WTC11 (cell line): ENCODE measurements around the gene TBC1D22A. TPM values are rescaled to one million over a fixed set of nuclear protein-coding genes. Genes with fewer than 3 reads are reported as not detected.

ENCODE experiments used
- ATAC-seq: fragments of 200-7000 bp; cut with Tn5 transposase; 2 replicates; pipeline ENCODE4 v1.10.0; 2021; ENCODE audit warnings: mild to moderate bottlenecking, moderate library complexity
- CTCF ChIA-PET: fragments of 300-600 bp; sonication (Branson Sonifier 250); formaldehyde crosslinking; loops from one replicate; lab custom pipeline; 2021; ENCODE audit warnings: antibody characterized with exemption; lab: Charles Lee
- POLR2A ChIA-PET: fragments of 350-600 bp; sonication (Branson Sonifier 250); formaldehyde crosslinking; loops from one replicate; lab custom pipeline; 2021; ENCODE audit warnings: antibody characterized with exemption; lab: Charles Lee
- DNase-seq: peaks from one replicate; pipeline ENCODE4 v3.0.0; 2021; ENCODE audit warnings: low spot score
- H3K27ac Mint-ChIP-seq: 2 replicates; pipeline ENCODE4 v1.8.0; 2021; ENCODE audit warnings: mixed read lengths
- H3K27me3 Mint-ChIP-seq: 2 replicates; pipeline ENCODE4 v1.8.0; 2021; ENCODE audit warnings: low read depth, mild to moderate bottlenecking, moderate library complexity, mixed read lengths
- H3K36me3 Mint-ChIP-seq: 2 replicates; pipeline ENCODE4 v1.8.0; 2021; ENCODE audit warnings: mixed read lengths
- H3K4me1 Mint-ChIP-seq: 2 replicates; pipeline ENCODE4 v1.8.0; 2022; ENCODE audit warnings: mixed read lengths
- H3K4me3 Mint-ChIP-seq: 2 replicates; pipeline ENCODE4 v1.8.0; 2021; ENCODE audit warnings: mild to moderate bottlenecking, moderate library complexity, mixed read lengths
- H3K9me3 Mint-ChIP-seq: 2 replicates; pipeline ENCODE4 v1.8.0; 2021; ENCODE audit warnings: mixed read lengths
- CREM ChIP-seq: sonication (generic); formaldehyde crosslinking; IDR thresholded peaks from 2 replicates; pipeline ENCODE4 v1.8.1; 2022; ENCODE audit warnings: mild to moderate bottlenecking, missing genetic modification reagents, moderate library complexity
- CTCF ChIP-seq: fragments of 200-600 bp; IDR thresholded peaks from 2 replicates; pipeline ENCODE4 v1.8.0; 2022; ENCODE audit warnings: antibody characterized with exemption
- E2F4 ChIP-seq: sonication (generic); formaldehyde crosslinking; IDR thresholded peaks from 2 replicates; pipeline ENCODE4 v1.8.1; 2022; ENCODE audit warnings: low read depth, mild to moderate bottlenecking, moderate library complexity, missing genetic modification reagents, borderline replicate concordance
- EMX1 ChIP-seq: fragments of 250-450 bp; sonication (Bioruptor Pico); IDR thresholded peaks from 2 replicates; pipeline ENCODE4 v1.8.0; 2021; ENCODE audit warnings: mild to moderate bottlenecking
- ETV6 ChIP-seq: sonication (generic); formaldehyde crosslinking; IDR thresholded peaks from 2 replicates; pipeline ENCODE4 v1.8.1; 2022; ENCODE audit warnings: mild to moderate bottlenecking, missing genetic modification reagents
- FOXJ3 ChIP-seq: sonication (generic); formaldehyde crosslinking; IDR thresholded peaks from 2 replicates; pipeline ENCODE4 v1.9.0; 2021; ENCODE audit warnings: missing genetic modification reagents, mild to moderate bottlenecking, borderline replicate concordance
- FOXP1 ChIP-seq: sonication (generic); formaldehyde crosslinking; IDR thresholded peaks from 2 replicates; pipeline ENCODE4 v1.8.0; 2022; ENCODE audit warnings: missing genetic modification reagents, mild to moderate bottlenecking, moderate library complexity, borderline replicate concordance
- IRF2 ChIP-seq: sonication (generic); formaldehyde crosslinking; IDR thresholded peaks from 2 replicates; pipeline ENCODE4 v1.8.0; 2022; ENCODE audit warnings: low read depth, missing genetic modification reagents, borderline replicate concordance
- KAT7 ChIP-seq: sonication (generic); formaldehyde crosslinking; IDR thresholded peaks from 2 replicates; pipeline ENCODE4 v1.8.1; 2023; ENCODE audit warnings: missing genetic modification reagents, mild to moderate bottlenecking, borderline replicate concordance
- MYBL2 ChIP-seq: sonication (generic); formaldehyde crosslinking; IDR thresholded peaks from 2 replicates; pipeline ENCODE4 v1.8.1; 2023; ENCODE audit warnings: mild to moderate bottlenecking, moderate library complexity, missing genetic modification reagents
- RELA ChIP-seq: sonication (generic); formaldehyde crosslinking; IDR thresholded peaks from 2 replicates; pipeline ENCODE4 v1.8.1; 2022; ENCODE audit warnings: missing genetic modification reagents, mild to moderate bottlenecking, borderline replicate concordance
- SMAD3 ChIP-seq: sonication (generic); formaldehyde crosslinking; IDR thresholded peaks from 2 replicates; pipeline ENCODE4 v1.8.0; 2022; ENCODE audit warnings: missing genetic modification reagents, mild to moderate bottlenecking, borderline replicate concordance
- SMAD4 ChIP-seq: sonication (generic); formaldehyde crosslinking; IDR thresholded peaks from 2 replicates; pipeline ENCODE4 v1.8.0; 2022; ENCODE audit warnings: mild to moderate bottlenecking, missing genetic modification reagents
- SP1 ChIP-seq: sonication (generic); formaldehyde crosslinking; conservative IDR thresholded peaks from 2 replicates; pipeline ENCODE4 v1.8.1; 2022; ENCODE audit warnings: missing genetic modification reagents
- TCF7 ChIP-seq: sonication (generic); formaldehyde crosslinking; IDR thresholded peaks from 2 replicates; pipeline ENCODE4 v1.8.0; 2022; ENCODE audit warnings: mild to moderate bottlenecking, low read depth, missing genetic modification reagents, moderate library complexity
- TEAD4 ChIP-seq: sonication (generic); formaldehyde crosslinking; IDR thresholded peaks from 2 replicates; pipeline ENCODE4 v1.8.0; 2022; ENCODE audit warnings: mild to moderate bottlenecking, missing genetic modification reagents
- ZNF219 ChIP-seq: sonication (generic); formaldehyde crosslinking; IDR thresholded peaks from 2 replicates; pipeline ENCODE4 v1.8.0; 2023; ENCODE audit warnings: missing genetic modification reagents, mild to moderate bottlenecking, borderline replicate concordance
- ZSCAN18 ChIP-seq: fragments of 250-450 bp; sonication (Bioruptor Pico); IDR thresholded peaks from 2 replicates; pipeline ENCODE4 v2.1.2; 2022; ENCODE audit warnings: mild to moderate bottlenecking, moderate library complexity
- total RNA-seq: library from RNA; stranded (reverse); gene quantifications from 3 replicates; pipeline ENCODE4 v1.2.3, GENCODE V29; 2021
- TF ChIP-seq, protein P1 (sequence below): sonication (generic); formaldehyde crosslinking; IDR thresholded peaks from 2 replicates; pipeline ENCODE4 v1.8.0; 2022; ENCODE audit warnings: mild to moderate bottlenecking, missing genetic modification reagents
- TF ChIP-seq, protein P2 (sequence below): fragments of 250-450 bp; sonication (Bioruptor Pico); conservative IDR thresholded peaks from 2 replicates; pipeline ENCODE4 v1.9.0; 2021; ENCODE audit warnings: mild to moderate bottlenecking
- TF ChIP-seq, protein P3 (sequence below): fragments of 250-450 bp; sonication (Bioruptor Pico); IDR thresholded peaks from 2 replicates; pipeline ENCODE4 v1.9.0; 2021; ENCODE audit warnings: mild to moderate bottlenecking, borderline replicate concordance
- TF ChIP-seq, protein P4 (sequence below): sonication (generic); formaldehyde crosslinking; IDR thresholded peaks from 2 replicates; pipeline ENCODE4 v1.8.0; 2022; ENCODE audit warnings: mild to moderate bottlenecking, missing genetic modification reagents

The TBC1D22A gene
- total RNA-seq, 1 experiment from 2014 or later, result 18.1 TPM

DNA sequence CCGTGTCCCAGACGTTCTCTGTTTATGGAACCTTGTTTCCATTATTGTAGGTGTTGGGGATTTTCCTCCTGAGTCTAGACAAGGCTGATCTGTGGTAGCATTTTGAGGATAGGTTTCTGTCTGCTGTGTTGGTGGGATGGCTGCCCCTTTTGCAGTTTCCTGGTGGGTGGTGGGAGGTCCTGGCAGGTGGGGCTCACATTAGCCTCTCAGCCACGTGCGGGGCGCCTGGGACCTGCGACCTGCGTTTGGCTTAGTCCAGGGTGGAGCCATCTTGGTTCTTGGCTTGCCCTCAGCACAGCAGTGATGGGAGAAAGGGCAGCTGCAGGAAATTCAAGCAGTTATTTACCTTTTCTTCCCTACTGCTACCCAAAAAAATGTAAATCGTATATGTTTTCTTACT lies 143.4 kb downstream of the TBC1D22A start (continued):
- TF ChIP-seq SP1 (CRISPR knock-in tag) (no peak), IRF2 (CRISPR knock-in tag) (no peak), RELA (CRISPR knock-in tag) (no peak), SMAD4 (CRISPR knock-in tag) (no peak), CREM (CRISPR knock-in tag) (no peak), SMAD3 (no peak), EMX1 (CRISPR knock-in tag) (no peak), FOXJ3 (CRISPR knock-in tag) (no peak), ETV6 (CRISPR knock-in tag) (no peak)
- TF ChIP-seq, protein P1, sequence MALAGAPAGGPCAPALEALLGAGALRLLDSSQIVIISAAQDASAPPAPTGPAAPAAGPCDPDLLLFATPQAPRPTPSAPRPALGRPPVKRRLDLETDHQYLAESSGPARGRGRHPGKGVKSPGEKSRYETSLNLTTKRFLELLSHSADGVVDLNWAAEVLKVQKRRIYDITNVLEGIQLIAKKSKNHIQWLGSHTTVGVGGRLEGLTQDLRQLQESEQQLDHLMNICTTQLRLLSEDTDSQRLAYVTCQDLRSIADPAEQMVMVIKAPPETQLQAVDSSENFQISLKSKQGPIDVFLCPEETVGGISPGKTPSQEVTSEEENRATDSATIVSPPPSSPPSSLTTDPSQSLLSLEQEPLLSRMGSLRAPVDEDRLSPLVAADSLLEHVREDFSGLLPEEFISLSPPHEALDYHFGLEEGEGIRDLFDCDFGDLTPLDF (CRISPR knock-in tag), result no peak
- TF ChIP-seq, protein P2, sequence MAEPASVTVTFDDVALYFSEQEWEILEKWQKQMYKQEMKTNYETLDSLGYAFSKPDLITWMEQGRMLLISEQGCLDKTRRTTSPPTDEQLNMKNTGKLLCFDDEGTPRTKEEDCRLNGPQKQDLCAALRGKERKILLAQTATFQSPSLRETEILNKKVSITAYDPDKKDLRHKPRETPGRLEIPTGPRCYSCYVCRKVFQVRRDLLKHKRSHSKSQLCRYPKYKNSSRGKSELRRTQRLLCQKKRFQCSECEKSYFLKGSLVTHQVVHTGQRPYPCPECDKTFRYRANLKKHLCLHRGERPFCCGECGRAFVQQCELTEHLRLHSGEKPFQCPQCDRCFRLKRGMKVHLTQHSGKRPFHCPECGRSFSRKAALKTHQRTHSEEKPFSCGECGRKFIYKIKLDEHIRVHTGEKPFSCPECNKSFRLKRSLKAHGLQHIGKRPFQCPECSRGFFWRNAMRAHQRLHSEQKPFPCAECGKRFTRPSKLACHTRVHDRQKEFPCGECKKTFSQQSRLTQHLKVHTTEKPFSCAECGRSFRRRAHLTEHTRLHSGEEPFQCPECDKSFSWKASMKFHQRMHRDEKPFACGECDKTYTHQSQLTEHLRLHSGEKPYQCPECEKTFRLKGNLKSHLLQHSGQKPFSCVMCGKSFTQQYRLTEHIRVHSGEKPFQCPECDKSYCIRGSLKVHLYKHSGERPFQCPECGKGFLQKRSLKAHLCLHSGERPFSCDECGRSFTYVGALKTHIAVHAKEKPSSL (CRISPR knock-in tag), result no peak

GRCh38 chr22:46906326-46907045 lies 144.0 kb downstream of the TBC1D22A start:
- no peaks in the 10 kb centered on the region for H3K36me3 Mint-ChIP-seq
- no peaks in the 10 kb centered on the region for H3K9me3 Mint-ChIP-seq
- ATAC-seq (no peak), DNase-seq (no peak)
- H3K27me3 Mint-ChIP-seq, result no peaks in the 10 kb centered on the region
- no peak for TF ChIP-seq ZNF219
- no peak for TF ChIP-seq FOXP1 (CRISPR knock-in tag)
- TF ChIP-seq CTCF, result no peak
- TF ChIP-seq ZSCAN18, result no peak
- TF ChIP-seq TEAD4 (CRISPR knock-in tag), result no peak
- TF ChIP-seq KAT7 (CRISPR knock-in tag), result no peak
- TF ChIP-seq, protein P3, sequence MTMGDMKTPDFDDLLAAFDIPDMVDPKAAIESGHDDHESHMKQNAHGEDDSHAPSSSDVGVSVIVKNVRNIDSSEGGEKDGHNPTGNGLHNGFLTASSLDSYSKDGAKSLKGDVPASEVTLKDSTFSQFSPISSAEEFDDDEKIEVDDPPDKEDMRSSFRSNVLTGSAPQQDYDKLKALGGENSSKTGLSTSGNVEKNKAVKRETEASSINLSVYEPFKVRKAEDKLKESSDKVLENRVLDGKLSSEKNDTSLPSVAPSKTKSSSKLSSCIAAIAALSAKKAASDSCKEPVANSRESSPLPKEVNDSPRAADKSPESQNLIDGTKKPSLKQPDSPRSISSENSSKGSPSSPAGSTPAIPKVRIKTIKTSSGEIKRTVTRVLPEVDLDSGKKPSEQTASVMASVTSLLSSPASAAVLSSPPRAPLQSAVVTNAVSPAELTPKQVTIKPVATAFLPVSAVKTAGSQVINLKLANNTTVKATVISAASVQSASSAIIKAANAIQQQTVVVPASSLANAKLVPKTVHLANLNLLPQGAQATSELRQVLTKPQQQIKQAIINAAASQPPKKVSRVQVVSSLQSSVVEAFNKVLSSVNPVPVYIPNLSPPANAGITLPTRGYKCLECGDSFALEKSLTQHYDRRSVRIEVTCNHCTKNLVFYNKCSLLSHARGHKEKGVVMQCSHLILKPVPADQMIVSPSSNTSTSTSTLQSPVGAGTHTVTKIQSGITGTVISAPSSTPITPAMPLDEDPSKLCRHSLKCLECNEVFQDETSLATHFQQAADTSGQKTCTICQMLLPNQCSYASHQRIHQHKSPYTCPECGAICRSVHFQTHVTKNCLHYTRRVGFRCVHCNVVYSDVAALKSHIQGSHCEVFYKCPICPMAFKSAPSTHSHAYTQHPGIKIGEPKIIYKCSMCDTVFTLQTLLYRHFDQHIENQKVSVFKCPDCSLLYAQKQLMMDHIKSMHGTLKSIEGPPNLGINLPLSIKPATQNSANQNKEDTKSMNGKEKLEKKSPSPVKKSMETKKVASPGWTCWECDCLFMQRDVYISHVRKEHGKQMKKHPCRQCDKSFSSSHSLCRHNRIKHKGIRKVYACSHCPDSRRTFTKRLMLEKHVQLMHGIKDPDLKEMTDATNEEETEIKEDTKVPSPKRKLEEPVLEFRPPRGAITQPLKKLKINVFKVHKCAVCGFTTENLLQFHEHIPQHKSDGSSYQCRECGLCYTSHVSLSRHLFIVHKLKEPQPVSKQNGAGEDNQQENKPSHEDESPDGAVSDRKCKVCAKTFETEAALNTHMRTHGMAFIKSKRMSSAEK (CRISPR knock-in tag), result no peak
- no peak for TF ChIP-seq E2F4
- TF ChIP-seq, protein P4, sequence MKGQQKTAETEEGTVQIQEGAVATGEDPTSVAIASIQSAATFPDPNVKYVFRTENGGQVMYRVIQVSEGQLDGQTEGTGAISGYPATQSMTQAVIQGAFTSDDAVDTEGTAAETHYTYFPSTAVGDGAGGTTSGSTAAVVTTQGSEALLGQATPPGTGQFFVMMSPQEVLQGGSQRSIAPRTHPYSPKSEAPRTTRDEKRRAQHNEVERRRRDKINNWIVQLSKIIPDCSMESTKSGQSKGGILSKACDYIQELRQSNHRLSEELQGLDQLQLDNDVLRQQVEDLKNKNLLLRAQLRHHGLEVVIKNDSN (CRISPR knock-in tag), result no peak
- no peak for TF ChIP-seq RELA (CRISPR knock-in tag)
- no peak for TF ChIP-seq TCF7 (CRISPR knock-in tag)
- no peak for TF ChIP-seq MYBL2 (CRISPR knock-in tag)
- TF ChIP-seq, all 79 proteins: peak for 0
- no peak overlapping the region for H3K4me3 Mint-ChIP-seq
- H3K4me1 Mint-ChIP-seq, result peaks cover 28% of the 10 kb centered on the region
- ChIA-PET CTCF (interaction anchor here (0.6 to 1.5 kb wide), 3 partner anchors 103 to 108 kb away, joined by 3 to 5 read pairs (median 3); no protein-coding TSS in a partner anchor), POLR2A (interaction anchor here (0.6 kb wide), 1 partner anchor 71 kb away, joined by 3 read pairs; no protein-coding TSS in a partner anchor)
- H3K27ac Mint-ChIP-seq, result no peak overlapping the region
